Measurements from ENCODE around the gene HPCAL4. TPM values are rescaled to one million over a fixed set of nuclear protein-coding genes. Genes with fewer than 3 reads are reported as not detected.

Gene HPCAL4
- total and polyA plus RNA-seq, 11 donors, result 0.12 to 1.2 (median 0.46) TPM

DNA sequence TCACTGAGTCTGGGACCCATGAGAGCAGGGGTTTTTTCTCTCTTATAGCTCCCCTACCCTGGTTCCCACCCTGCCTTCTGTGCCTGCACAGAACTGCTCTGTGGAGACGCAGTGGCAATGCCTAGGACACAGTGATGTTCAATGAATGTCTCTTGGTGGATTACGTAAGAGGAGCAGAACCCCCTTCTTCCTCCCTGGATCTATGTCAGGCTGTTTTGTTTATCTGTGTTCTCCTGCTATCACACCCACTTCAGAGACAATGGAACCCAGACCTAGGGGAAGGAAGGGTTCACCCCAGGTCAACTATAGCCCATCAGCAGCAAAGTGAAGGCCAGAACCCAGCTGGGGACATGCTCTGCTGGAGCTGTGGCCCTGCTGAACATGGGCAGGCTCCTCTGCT is 2.0 kb downstream of the HPCAL4 start:
- intact Hi-C loops (cut with DNase I), result no loop called here

DNA sequence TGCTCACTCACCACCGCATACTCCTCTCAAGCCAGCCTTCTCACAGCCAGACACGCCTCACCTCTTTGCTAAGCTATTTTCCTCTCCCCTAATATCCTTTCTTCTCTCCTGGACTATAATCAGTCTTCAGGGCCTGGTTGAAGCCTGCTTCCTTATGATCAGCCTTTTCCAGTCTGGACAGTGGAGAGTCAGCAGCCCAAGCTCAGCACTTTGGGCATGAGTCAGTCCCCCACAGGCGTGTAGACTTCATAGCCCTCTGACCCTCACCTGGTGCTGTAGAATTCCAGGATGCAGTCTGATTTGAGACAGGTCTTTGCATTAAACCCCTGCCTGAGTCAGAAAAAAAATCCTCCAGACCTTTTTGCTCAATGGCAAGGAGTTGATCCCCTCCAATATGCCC is 2.5 kb downstream of the HPCAL4 start:
- Histone ChIP-seq H3K27ac (no peak overlapping the region), H3K36me3 (no peaks in the 10 kb centered on the region), H3K9me3 (no peaks in the 10 kb centered on the region), H3K27me3 (peaks cover 4 to 77% (median 30%) of the 10 kb centered on the region in 9 donors), H3K4me3 (no peak overlapping the region), H3K4me1 (peaks cover 2 to 27% (median 16%) of the 10 kb centered on the region in 12 donors)
- intact Hi-C loops (cut with DNase I), result no loop called here
- no peak for ATAC-seq
- WGBS, 4 donors, result 77 to 91% (median 82%) methylated on average over 3 of the region's 3 CpGs
- DNase-seq, result no peak
- TF ChIP-seq CTCF (IDR thresholded peaks at IDR 0.05) (no peak), POLR2A (IDR thresholded peaks at IDR 0.05) (no peak)

More for the DNA sequence above, 2.0 kb downstream of the HPCAL4 start:
- no peak for DNase-seq
- Histone ChIP-seq H3K27me3 (peaks cover 0 to 77% (median 30%) of the 10 kb centered on the region in 9 donors), H3K27ac (no peak overlapping the region), H3K9me3 (no peaks in the 10 kb centered on the region), H3K4me1 (peaks cover 2 to 27% (median 16%) of the 10 kb centered on the region in 12 donors), H3K4me3 (no peak overlapping the region), H3K36me3 (no peaks in the 10 kb centered on the region)
- TF ChIP-seq POLR2A (IDR thresholded peaks at IDR 0.05), result no peak
- no peak for TF ChIP-seq CTCF (IDR thresholded peaks at IDR 0.05)
- 39 to 60% (median 43%) methylated on average over 2 of the region's 2 CpGs for WGBS, 4 donors
- ATAC-seq, result no peak

DNA sequence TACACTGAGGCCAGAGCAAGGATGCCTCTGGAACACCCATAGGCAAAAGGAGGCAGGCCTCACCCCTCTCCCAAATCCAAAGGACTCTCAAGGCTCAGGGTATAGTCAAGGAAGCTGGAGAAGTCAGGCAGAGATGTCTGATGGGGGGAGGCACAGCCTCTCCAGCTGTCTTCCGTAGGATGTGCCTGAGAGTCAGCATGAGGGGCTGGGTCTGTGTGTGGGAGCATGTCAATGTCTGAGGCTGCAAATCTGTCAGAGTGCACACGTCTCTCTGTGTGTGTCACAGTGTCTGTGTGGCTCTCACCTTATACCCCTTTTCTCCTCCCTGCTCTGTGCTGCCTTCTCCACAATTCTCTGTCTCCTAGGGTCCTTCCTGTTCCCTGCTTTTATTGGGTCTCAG is 4.0 kb downstream of the HPCAL4 start:
- TF ChIP-seq CTCF (IDR thresholded peaks at IDR 0.05) (no peak), POLR2A (IDR thresholded peaks at IDR 0.05) (no peak)
- H3K4me3 ChIP-seq, result no peak overlapping the region
- WGBS, 4 donors, result 66 to 79% (median 69%) methylated on average over 2 of the region's 2 CpGs
- no peak for ATAC-seq
- H3K27ac ChIP-seq, result no peak overlapping the region
- H3K4me1 ChIP-seq, result peaks cover 2 to 24% (median 14%) of the 10 kb centered on the region in 12 donors
- peaks cover 7 to 72% (median 32%) of the 10 kb centered on the region in 9 donors for H3K27me3 ChIP-seq
- intact Hi-C loops (cut with DNase I), result no loop called here
- no peak for DNase-seq
- no peaks in the 10 kb centered on the region for H3K36me3 ChIP-seq
- no peaks in the 10 kb centered on the region for H3K9me3 ChIP-seq

DNA sequence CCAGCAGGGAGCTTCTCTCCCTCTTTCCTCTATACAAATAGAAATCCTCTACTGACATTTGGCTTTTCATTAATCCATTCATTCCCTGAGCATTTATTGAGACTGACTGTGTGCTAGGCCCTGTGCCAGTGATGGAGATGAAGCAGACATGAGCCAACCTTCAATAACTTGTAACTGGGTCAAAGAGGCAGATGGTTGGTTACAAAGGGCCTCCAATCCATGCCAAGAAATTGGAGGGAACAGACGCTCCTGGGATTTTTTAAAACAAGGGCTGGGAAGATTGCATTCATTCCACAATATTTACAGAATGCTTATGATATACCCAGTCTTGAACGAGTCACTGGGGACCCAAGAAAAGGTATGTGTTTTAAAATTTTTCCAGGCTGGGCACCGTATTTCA is 6.2 kb downstream of the HPCAL4 start:
- 83 to 98% (median 86%) methylated on average over 3 of the region's 3 CpGs for WGBS, 4 donors
- H3K4me3 ChIP-seq, result no peak overlapping the region

More for the DNA sequence above, 6.2 kb downstream of the HPCAL4 start:
- DNase-seq (no peak), ATAC-seq (no peak)
- TF ChIP-seq POLR2A (IDR thresholded peaks at IDR 0.05) (no peak), CTCF (IDR thresholded peaks at IDR 0.05) (no peak)
- no peaks in the 10 kb centered on the region for H3K36me3 ChIP-seq
- no peak overlapping the region for H3K27ac ChIP-seq
- H3K9me3 ChIP-seq, result no peaks in the 10 kb centered on the region
- peaks cover 0 to 8% (median 0%) of the 10 kb centered on the region in 12 donors for H3K4me1 ChIP-seq
- H3K27me3 ChIP-seq, result peaks cover 5 to 60% (median 25%) of the 10 kb centered on the region in 9 donors
- intact Hi-C loops (cut with DNase I), result no loop called here
